MCF 10A (cell line): Measurements from ENCODE around the gene MED20. TPM values are rescaled to one million over a fixed set of nuclear protein-coding genes. Genes with fewer than 3 reads are reported as not detected.

Experiments used
- BruUV-seq: library from RNA; stranded (reverse); fragments of 400-500 nt; replicated peaks from 2 replicates; lab custom pipeline; 2021; lab: Mats Ljungman, UMichigan
- CTCF ChIA-PET: fragments of 300-600 bp; sonication (Branson Sonifier 250); formaldehyde crosslinking; extraction: SDS; loops from one replicate; lab custom pipeline; 2021; ENCODE audit warnings: antibody characterized with exemption, inconsistent platforms; lab: Yijun Ruan, JAX
- POLR2A ChIA-PET: fragments of 300-600, 350-650 bp; sonication (Branson Sonifier 250); formaldehyde crosslinking; extraction: SDS; loops from one replicate; lab custom pipeline; 2020; ENCODE audit warnings: antibody characterized with exemption, inconsistent platforms; lab: Yijun Ruan, JAX
- DNase-seq: peaks from one replicate; pipeline ENCODE4 v3.0.0-alpha.2; 2018; ENCODE audit not compliant: unreplicated experiment
- H3K27ac Mint-ChIP-seq: one replicate; pipeline ENCODE4 v1.8.0; 2022; ENCODE audit warnings: mild to moderate bottlenecking, low read depth, mixed read lengths; ENCODE audit not compliant: unreplicated experiment
- H3K27me3 Mint-ChIP-seq: one replicate; pipeline ENCODE4 v1.8.0; 2022; ENCODE audit warnings: mixed read lengths; ENCODE audit not compliant: insufficient read depth, unreplicated experiment
- H3K36me3 Mint-ChIP-seq: one replicate; pipeline ENCODE4 v1.8.0; 2022; ENCODE audit warnings: mild to moderate bottlenecking, moderate library complexity, mixed read lengths; ENCODE audit not compliant: insufficient read depth, unreplicated experiment
- H3K4me1 Mint-ChIP-seq: one replicate; pipeline ENCODE4 v1.8.0; 2022; ENCODE audit warnings: mixed read lengths; ENCODE audit not compliant: insufficient read depth, unreplicated experiment
- H3K4me3 Mint-ChIP-seq: one replicate; pipeline ENCODE4 v1.8.0; 2022; ENCODE audit warnings: mild to moderate bottlenecking, moderate library complexity, mixed read lengths; ENCODE audit not compliant: unreplicated experiment
- H3K9me3 Mint-ChIP-seq: one replicate; pipeline ENCODE4 v1.8.0; 2022; ENCODE audit warnings: mixed read lengths; ENCODE audit not compliant: unreplicated experiment
- CTCF ChIP-seq: fragments of 200-600 bp; IDR thresholded peaks from one replicate; pipeline ENCODE4 v1.8.0; 2022; ENCODE audit warnings: antibody characterized with exemption, mild to moderate bottlenecking; ENCODE audit not compliant: unreplicated experiment
- intact Hi-C: fragments of 100-400 bp; cut with micrococcal nuclease; formaldehyde crosslinking; loops from 2 replicates; pipeline ENCODE4 v1.14.1; 2022
- total RNA-seq: library from RNA; stranded (reverse); gene quantifications from 2 replicates; pipeline ENCODE4 v1.2.3, GENCODE V29; 2022

Gene MED20
- total RNA-seq, 1 experiment from 2014 or later = 27.6 TPM

- TF ChIP-seq CTCF = no peak
- intact Hi-C loops = no loop called here
- Mint-ChIP-seq H3K36me3 (peaks cover 52% of the 10 kb centered on the region), H3K4me1 (peaks cover 25% of the 10 kb centered on the region), H3K27ac (peak within 1 kb of the TSS; percentile 59), H3K9me3 (no peaks in the 10 kb centered on the region), H3K4me3 (peak within 1 kb of the TSS; percentile 85), H3K27me3 (no peaks in the 10 kb centered on the region)
- no TSS peak for BruUV-seq
- POLR2A ChIA-PET = interaction anchor here (0.7 to 14.4 kb wide), 13 partner anchors 11 to 751 kb away, joined by 3 to 157 read pairs (median 4); partner anchors contain the start of genes BYSL, MED20, TAF8 and TFEB
- CTCF ChIA-PET = interaction anchor here (0.5 to 10.1 kb wide), 10 partner anchors 18 to 157 kb away, joined by 3 to 117 read pairs (median 5); partner anchors contain the start of genes BYSL, MED20 and TAF8
- DNase-seq = peak; percentile 88
Measured at GRCh38 chr6:41941280-41942066, 20.5 kb upstream of the MED20 start, which contains the start of gene CCND3. CCND3 (minus strand) TSS chr6:41941808; CDS start chr6:41941649, 159 bp downstream.

- intact Hi-C loops = loop anchor here (1.0 kb wide), 1 partner anchor 103 kb away; no protein-coding TSS in a partner anchor
- Mint-ChIP-seq H3K27me3 (no peaks in the 10 kb centered on the region), H3K9me3 (no peaks in the 10 kb centered on the region), H3K36me3 (peaks cover 53% of the 10 kb centered on the region), H3K4me3 (peak overlapping the region; percentile 85), H3K27ac (peak overlapping the region; percentile 59), H3K4me1 (peaks cover 31% of the 10 kb centered on the region)
- TF ChIP-seq CTCF = no peak
- peak; percentile 31 for DNase-seq
- no TSS peak for BruUV-seq
- CTCF ChIA-PET = interaction anchor here (0.6 to 10.1 kb wide), 9 partner anchors 18 to 156 kb away, joined by 3 to 117 read pairs (median 8); partner anchors contain the start of genes BYSL, MED20 and TAF8
- POLR2A ChIA-PET = interaction anchor here (0.7 to 14.4 kb wide), 13 partner anchors 10 to 750 kb away, joined by 3 to 157 read pairs (median 4); partner anchors contain the start of genes BYSL, MED20, TAF8 and TOMM6
Measured at GRCh38 chr6:41940759-41941279, 19.9 kb upstream of the MED20 start.

- Mint-ChIP-seq H3K27me3 (no peaks in the 10 kb centered on the region), H3K36me3 (peaks cover 57% of the 10 kb centered on the region), H3K4me1 (peaks cover 31% of the 10 kb centered on the region), H3K27ac (peak overlapping the region; percentile 87), H3K9me3 (no peaks in the 10 kb centered on the region), H3K4me3 (peak overlapping the region; percentile 85)
- CTCF ChIA-PET = interaction anchor here (0.9 to 10.1 kb wide), 10 partner anchors 8 to 151 kb away, joined by 3 to 117 read pairs (median 4); partner anchors contain the start of genes BYSL, MED20 and TAF8
- POLR2A ChIA-PET = interaction anchor here (0.7 to 14.4 kb wide), 12 partner anchors 9 to 808 kb away, joined by 3 to 157 read pairs (median 5); partner anchors contain the start of genes BYSL, MED20, TAF8 and USP49
- no peak for TF ChIP-seq CTCF
- peak; percentile 42 for DNase-seq
- BruUV-seq = no TSS peak
- intact Hi-C loops = loop anchor here (1.0 to 5.0 kb wide), 2 partner anchors 104 to 153 kb away; partner anchors contain the start of gene TOMM6
Measured at GRCh38 chr6:41939848-41940758, 19.2 kb upstream of the MED20 start.
